ENCODE data around the gene RAP1GAP. TPM values are rescaled to one million over a fixed set of nuclear protein-coding genes. Genes with fewer than 3 reads are reported as not detected.

RAP1GAP gene
- total and polyA plus RNA-seq, 7 donors = 0.04 to 0.57 (median 0.21) TPM; not detected in 2

- no peaks in the 10 kb centered on the region for H3K4me1 ChIP-seq
- H3K9me3 ChIP-seq = no peaks in the 10 kb centered on the region
- DNase-seq = no peak
- intact Hi-C loops (cut with DNase I) = no loop called here
- no peaks in the 10 kb centered on the region for H3K36me3 ChIP-seq (ENCODE audit: insufficient read depth in 1 of 2, low read depth in 1 of 2)
- WGBS, 3 donors = 7 to 11% (median 9%) methylated on average over 14 to 16 of the region's 16 CpGs
- no peak overlapping the region for H3K27ac ChIP-seq
- TF ChIP-seq, protein P1, sequence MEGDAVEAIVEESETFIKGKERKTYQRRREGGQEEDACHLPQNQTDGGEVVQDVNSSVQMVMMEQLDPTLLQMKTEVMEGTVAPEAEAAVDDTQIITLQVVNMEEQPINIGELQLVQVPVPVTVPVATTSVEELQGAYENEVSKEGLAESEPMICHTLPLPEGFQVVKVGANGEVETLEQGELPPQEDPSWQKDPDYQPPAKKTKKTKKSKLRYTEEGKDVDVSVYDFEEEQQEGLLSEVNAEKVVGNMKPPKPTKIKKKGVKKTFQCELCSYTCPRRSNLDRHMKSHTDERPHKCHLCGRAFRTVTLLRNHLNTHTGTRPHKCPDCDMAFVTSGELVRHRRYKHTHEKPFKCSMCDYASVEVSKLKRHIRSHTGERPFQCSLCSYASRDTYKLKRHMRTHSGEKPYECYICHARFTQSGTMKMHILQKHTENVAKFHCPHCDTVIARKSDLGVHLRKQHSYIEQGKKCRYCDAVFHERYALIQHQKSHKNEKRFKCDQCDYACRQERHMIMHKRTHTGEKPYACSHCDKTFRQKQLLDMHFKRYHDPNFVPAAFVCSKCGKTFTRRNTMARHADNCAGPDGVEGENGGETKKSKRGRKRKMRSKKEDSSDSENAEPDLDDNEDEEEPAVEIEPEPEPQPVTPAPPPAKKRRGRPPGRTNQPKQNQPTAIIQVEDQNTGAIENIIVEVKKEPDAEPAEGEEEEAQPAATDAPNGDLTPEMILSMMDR (IDR thresholded peaks at IDR 0.05) = no peak
- ATAC-seq = no peak
- H3K27me3 ChIP-seq (ENCODE audit: insufficient read depth in 3 of 3, low read length in 2 of 3) = peaks cover 0 to 56% (median 10%) of the 10 kb centered on the region in 3 donors
- no peak overlapping the region for H3K4me3 ChIP-seq
Measured at GRCh38 chr1:21620496-21620895, 48.7 kb downstream of the RAP1GAP start.

- H3K27me3 ChIP-seq (ENCODE audit: insufficient read depth in 3 of 3, low read length in 2 of 3) = peaks cover 0 to 52% (median 10%) of the 10 kb centered on the region in 3 donors
- DNase-seq (no peak), ATAC-seq (no peak)
- no peaks in the 10 kb centered on the region for H3K4me1 ChIP-seq
- H3K27ac ChIP-seq = no peak overlapping the region
- H3K9me3 ChIP-seq = no peaks in the 10 kb centered on the region
- intact Hi-C loops (cut with DNase I) = no loop called here
- WGBS, 3 donors = 39 to 46% (median 40%) methylated on average over 12 of the region's 12 CpGs
- no peak overlapping the region for H3K4me3 ChIP-seq
- H3K36me3 ChIP-seq (ENCODE audit: insufficient read depth in 1 of 2, low read depth in 1 of 2) = no peaks in the 10 kb centered on the region
- TF ChIP-seq, protein P1 (IDR thresholded peaks at IDR 0.05) = no peak
Measured at GRCh38 chr1:21620011-21620410, 49.1 kb downstream of the RAP1GAP start.

DNA sequence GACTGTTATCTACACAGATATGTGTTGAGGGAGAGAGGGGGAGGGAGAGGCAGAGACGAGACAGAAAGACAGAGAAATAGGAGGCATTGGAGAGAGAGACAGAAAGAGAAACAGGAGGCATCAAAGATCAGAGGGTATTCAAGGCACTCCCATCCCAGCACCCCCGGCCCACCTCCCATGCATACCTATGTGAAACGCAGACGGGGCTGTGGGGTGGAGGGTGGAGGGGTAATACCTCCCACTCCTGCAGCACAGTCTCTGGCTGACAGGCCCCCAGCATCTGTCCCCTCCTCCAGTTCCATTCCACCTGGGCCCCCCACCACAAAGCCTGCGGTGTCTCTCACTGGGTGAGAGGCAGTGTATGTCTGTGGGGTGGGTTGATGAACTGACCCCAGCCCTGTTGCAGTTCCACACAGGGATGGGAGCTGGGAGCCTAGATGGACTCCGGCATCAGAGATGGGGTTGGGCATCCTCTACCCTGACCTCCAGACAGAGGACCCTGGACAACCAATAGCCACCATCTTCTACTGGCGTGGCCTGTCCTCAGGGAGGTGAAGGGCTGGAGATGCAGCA, 49.7 kb downstream of the RAP1GAP start:
- Histone ChIP-seq H3K36me3 (ENCODE audit: insufficient read depth in 1 of 2, low read depth in 1 of 2) (no peaks in the 10 kb centered on the region), H3K4me1 (no peaks in the 10 kb centered on the region), H3K4me3 (no peak overlapping the region), H3K27ac (no peak overlapping the region), H3K27me3 (ENCODE audit: insufficient read depth in 3 of 3, low read length in 2 of 3) (peaks cover 0 to 47% (median 10%) of the 10 kb centered on the region in 3 donors), H3K9me3 (no peaks in the 10 kb centered on the region)
- TF ChIP-seq, protein P1 (IDR thresholded peaks at IDR 0.05) = no peak
- ATAC-seq (no peak), DNase-seq (no peak)
- 64 to 83% (median 70%) methylated on average over 4 to 7 of the region's 7 CpGs for WGBS, 3 donors
- intact Hi-C loops (cut with DNase I) = no loop called here

GRCh38 chr1:21618561-21619374, 50.4 kb downstream of the RAP1GAP start:
- Histone ChIP-seq H3K9me3 (no peaks in the 10 kb centered on the region), H3K4me3 (no peak overlapping the region), H3K4me1 (no peaks in the 10 kb centered on the region), H3K36me3 (ENCODE audit: insufficient read depth in 1 of 2, low read depth in 1 of 2) (no peaks in the 10 kb centered on the region), H3K27me3 (ENCODE audit: insufficient read depth in 3 of 3, low read length in 2 of 3) (peaks cover 0 to 40% (median 8%) of the 10 kb centered on the region in 3 donors), H3K27ac (no peak overlapping the region)
- ATAC-seq (no peak), DNase-seq (no peak)
- TF ChIP-seq, protein P1 (IDR thresholded peaks at IDR 0.05) = no peak
- 40 to 44% (median 41%) methylated on average over 22 of the region's 22 CpGs for WGBS, 3 donors
- intact Hi-C loops (cut with DNase I) = no loop called here

Data from psoas muscle (tissue), 8 donors.